OCI-LY7 (cell line): ENCODE measurements around the gene GCFC2. TPM values are rescaled to one million over a fixed set of nuclear protein-coding genes. Genes with fewer than 3 reads are reported as not detected.

ENCODE experiments used
- BruUV-seq: library from RNA; stranded (reverse); fragments of 400-500 nt; replicated peaks from 2 replicates; lab custom pipeline; 2021; lab: Mats Ljungman, UMichigan
- CTCF ChIA-PET: fragments of 300-600 bp; sonication (Branson Sonifier 250); formaldehyde crosslinking; loops from one replicate; lab custom pipeline; 2022; ENCODE audit warnings: antibody characterized with exemption; ENCODE audit not compliant: unreplicated experiment; lab: Charles Lee
- POLR2A ChIA-PET: fragments of 300-600 bp; sonication (Branson Sonifier 250); formaldehyde crosslinking; loops from one replicate; lab custom pipeline; 2022; ENCODE audit warnings: antibody characterized with exemption; lab: Charles Lee
- DNase-seq: peaks from one replicate; pipeline ENCODE4 v3.0.0-alpha.2; 2015; ENCODE audit warnings: low spot score
- H2AFZ ChIP-seq: fragments of 200-600 bp; sonication (generic), shearing (Covaris generic); 2 replicates; pipeline ENCODE4 v1.6.1; 2014; ENCODE audit warnings: mild to moderate bottlenecking, antibody characterized with exemption, low read length, moderate library complexity
- H3K27ac ChIP-seq: fragments of 200-600 bp; sonication (generic); 2 replicates; pipeline ENCODE4 v1.5.1; 2014; ENCODE audit warnings: mixed run types, low read depth, mild to moderate bottlenecking, moderate library complexity, low read length, inconsistent platforms; ENCODE audit not compliant: poor library complexity, severe bottlenecking
- H3K36me3 ChIP-seq: fragments of 200-600 bp; sonication (generic); 2 replicates; pipeline ENCODE4 v1.6.1; 2014; ENCODE audit warnings: mild to moderate bottlenecking, antibody characterized with exemption, low read length, moderate library complexity, mixed read lengths; ENCODE audit not compliant: insufficient read depth
- H3K4me1 ChIP-seq: fragments of 200-600 bp; sonication (generic); 2 replicates; pipeline ENCODE4 v1.5.1; 2014; ENCODE audit warnings: mild to moderate bottlenecking, low read length; ENCODE audit not compliant: insufficient read depth, poor library complexity, severe bottlenecking
- H3K4me2 ChIP-seq: fragments of 200-600 bp; sonication (generic); 2 replicates; pipeline ENCODE4 v1.6.1; 2014; ENCODE audit warnings: mild to moderate bottlenecking, low read length
- H3K4me3 ChIP-seq: fragments of 200-600 bp; sonication (generic); 2 replicates; pipeline ENCODE4 v1.5.1; 2014; ENCODE audit warnings: mild to moderate bottlenecking, low read depth, low read length; ENCODE audit not compliant: poor library complexity, severe bottlenecking
- H3K79me2 ChIP-seq: fragments of 200-600 bp; sonication (generic); 2 replicates; pipeline ENCODE4 v1.6.1; 2016; ENCODE audit warnings: low read depth, mild to moderate bottlenecking, low read length, moderate library complexity, mixed read lengths; ENCODE audit not compliant: insufficient read depth
- H3K9me2 ChIP-seq: fragments of 200-600 bp; sonication (generic); 2 replicates; pipeline ENCODE4 v1.6.1; 2016; ENCODE audit warnings: mild to moderate bottlenecking, low read length, mixed read lengths; ENCODE audit not compliant: insufficient read depth
- H3K9me3 ChIP-seq: fragments of 200-600 bp; sonication (generic); 2 replicates; pipeline ENCODE4 v1.6.1; 2014; ENCODE audit warnings: mild to moderate bottlenecking, mixed run types, low read length, mixed read lengths
- H4K20me1 ChIP-seq: fragments of 200-600 bp; sonication (generic); 2 replicates; pipeline ENCODE4 v1.6.1; 2014; ENCODE audit warnings: mild to moderate bottlenecking, antibody characterized with exemption, low read length, moderate library complexity, mixed read lengths; ENCODE audit not compliant: insufficient read depth
- EZH2phosphoT487 ChIP-seq: fragments of 200-600 bp; sonication (generic); IDR thresholded peaks from 2 replicates; pipeline ENCODE4 v1.6.1; 2018; ENCODE audit warnings: low read depth, borderline replicate concordance, mild to moderate bottlenecking, mixed run types, antibody characterized with exemption, low read length, moderate library complexity, mixed read lengths
- intact Hi-C: fragments of 100-400 bp; cut with micrococcal nuclease; formaldehyde crosslinking; loops from one replicate; pipeline ENCODE4 v1.10.0; 2022; ENCODE audit not compliant: unreplicated experiment
- total RNA-seq, 2 experiments: library from RNA; depleted of rRNA in 1 of 2; stranded (reverse); fragments of >200 nt in 1 of 2; shearing (Covaris generic) in 1 of 2; gene quantifications; 2 replicates each; pipeline ENCODE4 v1.2.3, GENCODE V29; 2014 to 2022
- TF ChIP-seq, protein P1 (sequence below): fragments of 200-600 bp; sonication (generic); conservative IDR thresholded peaks from 2 replicates; pipeline ENCODE4 v1.5.1; 2014; ENCODE audit warnings: mild to moderate bottlenecking, antibody characterized with exemption, low read length, moderate library complexity, mixed read lengths

Gene GCFC2
- total RNA-seq, 2 experiments from 2014 or later = 19.3 to 21.8 TPM

DNA sequence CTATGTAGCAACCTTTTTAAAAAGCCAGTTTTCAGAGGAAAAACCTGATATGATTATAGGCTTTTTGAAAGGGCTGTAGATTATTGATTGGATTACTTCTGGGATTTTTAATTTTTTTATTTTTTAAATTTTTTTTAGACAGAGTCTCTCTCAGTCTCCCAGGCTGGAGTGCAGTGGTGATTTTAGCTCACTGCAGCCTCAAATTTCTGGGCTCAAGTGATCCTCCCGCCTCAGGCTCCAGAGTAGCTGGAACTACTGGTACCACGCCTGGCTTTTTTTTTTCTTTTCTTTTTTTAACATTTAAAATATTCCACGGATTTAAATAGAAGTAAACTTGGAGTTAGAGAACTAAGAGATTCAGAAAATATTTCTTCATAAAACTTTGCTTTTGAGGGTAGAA lies 62.9 kb downstream of the GCFC2 start:
- Histone ChIP-seq H3K4me2 (peak overlapping the region; percentile 97), H3K36me3 (peaks cover 46% of the 10 kb centered on the region), H3K9me3 (no peaks in the 10 kb centered on the region), H3K4me1 (peaks cover 16% of the 10 kb centered on the region), H2AFZ (peak overlapping the region; percentile 97; the same call in 1 of the 2 replicates), H3K4me3 (peak overlapping the region; percentile 83), H3K27ac (peak overlapping the region; percentile 52), H3K79me2 (peaks cover 33% of the 10 kb centered on the region), H3K9me2 (no peaks in the 10 kb centered on the region), H4K20me1 (no peaks in the 10 kb centered on the region)
- POLR2A ChIA-PET = interaction anchor here (0.6 to 2.1 kb wide), 5 partner anchors 8 to 64 kb away, joined by 3 to 7 read pairs (median 4); no protein-coding TSS in a partner anchor
- no peak for DNase-seq
- no TSS peak for BruUV-seq
- TF ChIP-seq EZH2phosphoT487 = no peak
- TF ChIP-seq, protein P1, sequence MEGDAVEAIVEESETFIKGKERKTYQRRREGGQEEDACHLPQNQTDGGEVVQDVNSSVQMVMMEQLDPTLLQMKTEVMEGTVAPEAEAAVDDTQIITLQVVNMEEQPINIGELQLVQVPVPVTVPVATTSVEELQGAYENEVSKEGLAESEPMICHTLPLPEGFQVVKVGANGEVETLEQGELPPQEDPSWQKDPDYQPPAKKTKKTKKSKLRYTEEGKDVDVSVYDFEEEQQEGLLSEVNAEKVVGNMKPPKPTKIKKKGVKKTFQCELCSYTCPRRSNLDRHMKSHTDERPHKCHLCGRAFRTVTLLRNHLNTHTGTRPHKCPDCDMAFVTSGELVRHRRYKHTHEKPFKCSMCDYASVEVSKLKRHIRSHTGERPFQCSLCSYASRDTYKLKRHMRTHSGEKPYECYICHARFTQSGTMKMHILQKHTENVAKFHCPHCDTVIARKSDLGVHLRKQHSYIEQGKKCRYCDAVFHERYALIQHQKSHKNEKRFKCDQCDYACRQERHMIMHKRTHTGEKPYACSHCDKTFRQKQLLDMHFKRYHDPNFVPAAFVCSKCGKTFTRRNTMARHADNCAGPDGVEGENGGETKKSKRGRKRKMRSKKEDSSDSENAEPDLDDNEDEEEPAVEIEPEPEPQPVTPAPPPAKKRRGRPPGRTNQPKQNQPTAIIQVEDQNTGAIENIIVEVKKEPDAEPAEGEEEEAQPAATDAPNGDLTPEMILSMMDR = 0 out of 2 replicates have a peak, but pooled peaks have one; percentile 16
- CTCF ChIA-PET = no interaction called here
- intact Hi-C loops = loop anchor here (2.0 to 5.0 kb wide), 2 partner anchors 63 to 815 kb away; partner anchors contain the start of genes GCFC2 and HK2

DNA sequence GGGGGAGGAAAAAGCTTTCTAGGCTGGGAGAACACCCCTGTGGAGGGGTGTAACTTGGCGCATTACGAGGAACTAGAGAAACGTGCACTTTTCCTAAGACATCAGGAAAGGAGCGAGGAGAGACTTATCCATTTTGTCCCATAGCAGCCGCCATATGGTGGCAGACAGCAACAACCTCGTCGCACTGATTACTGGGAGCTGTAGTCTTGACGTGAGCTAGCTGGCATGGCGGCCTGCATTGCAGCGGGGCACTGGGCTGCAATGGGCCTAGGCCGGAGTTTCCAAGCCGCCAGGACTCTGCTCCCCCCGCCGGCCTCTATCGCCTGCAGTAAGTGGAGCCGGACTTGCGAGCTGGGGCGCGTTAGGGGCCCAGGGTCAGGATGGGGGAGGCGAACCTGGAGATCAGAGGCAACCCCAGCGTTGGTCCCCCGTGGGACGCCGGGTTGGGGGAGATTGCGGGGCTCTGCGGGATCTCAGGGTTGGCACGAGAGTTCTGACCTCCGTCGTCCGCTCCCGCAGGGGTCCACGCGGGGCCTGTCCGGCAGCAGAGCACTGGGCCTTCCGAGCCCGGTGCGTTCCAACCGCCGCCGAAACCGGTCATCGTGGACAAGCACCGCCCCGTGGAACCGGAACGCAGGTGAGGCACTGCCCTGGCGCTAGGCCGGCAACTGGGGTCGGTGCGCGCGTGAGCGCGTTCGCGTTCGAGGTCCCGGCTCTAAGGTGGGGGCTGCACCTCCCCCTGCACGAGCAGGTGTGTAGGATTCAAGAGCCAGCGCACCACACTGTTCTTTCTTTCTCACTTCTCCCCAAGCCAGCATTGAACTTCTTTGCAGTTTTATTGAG lies 63.9 kb downstream of the GCFC2 start, which contains the start of gene MRPL19:
MRPL19 (plus strand) TSS at position 201 of the 843 bp plus-strand sequence; CDS start at position 226, 25 bp downstream.
- peaks cover 29% of the 10 kb centered on the region for H3K79me2 ChIP-seq
- peak within 1 kb of the TSS; percentile 52 for H3K27ac ChIP-seq
- peaks cover 37% of the 10 kb centered on the region for H3K36me3 ChIP-seq
- peak; percentile 90 for DNase-seq
- TF ChIP-seq, protein P1 = no peak
- no peak for TF ChIP-seq EZH2phosphoT487
- H4K20me1 ChIP-seq = no peaks in the 10 kb centered on the region
- peak within 1 kb of the TSS; percentile 83 for H3K4me3 ChIP-seq
- CTCF ChIA-PET = no interaction called here
- peak within 1 kb of the TSS; percentile 97 for H3K4me2 ChIP-seq
- intact Hi-C loops = loop anchor here (2.0 to 5.0 kb wide), 2 partner anchors 64 to 815 kb away; partner anchors contain the start of genes GCFC2 and HK2
- peak within 1 kb of the TSS; percentile 97 for H2AFZ ChIP-seq
- BruUV-seq = no TSS peak
- H3K9me3 ChIP-seq = no peaks in the 10 kb centered on the region
- POLR2A ChIA-PET = interaction anchor here (0.5 to 2.1 kb wide), 7 partner anchors 9 to 974 kb away, joined by 3 to 12 read pairs (median 5); no protein-coding TSS in a partner anchor
- peaks cover 16% of the 10 kb centered on the region for H3K4me1 ChIP-seq
- no peaks in the 10 kb centered on the region for H3K9me2 ChIP-seq
